Measurements from ENCODE around the gene GLRX2.
A peak's percentile ranks its signal among the peaks of the same experiment; 100 is the strongest.
"Not testable (repeated sequence)": the region's sequence is repeated elsewhere in the genome, so short reads cannot be mapped to it uniquely, and the experiment has no call there.

GLRX2 gene

GRCh38 chr1:193104907-193105820 lies at the start of gene GLRX2:
Gene GLRX2 (minus strand): TSS chr1:193105414. CDS start chr1:193105382, 32 bp downstream.
- peak; percentile 67 for DNase-seq (ENCODE audit: low read depth)

GRCh38 chr1:193144999-193145398 lies 39.8 kb upstream of the GLRX2 start:
- DNase-seq (ENCODE audit: low read depth) = no peak

GRCh38 chr1:193144361-193144938 lies 39.2 kb upstream of the GLRX2 start:
- DNase-seq (ENCODE audit: low read depth) = no peak

- DNase-seq (ENCODE audit: low read depth) = no peak
These were observed 38.1 kb upstream of the GLRX2 start for GRCh38 chr1:193143285-193143684.

- no peak for DNase-seq (ENCODE audit: low read depth)
These were observed 37.2 kb upstream of the GLRX2 start for GRCh38 chr1:193142409-193142808.

GRCh38 chr1:193141804-193142203 lies 36.6 kb upstream of the GLRX2 start:
- DNase-seq (ENCODE audit: low read depth) = no peak

GRCh38 chr1:193140254-193140653 lies 35.0 kb upstream of the GLRX2 start:
- DNase-seq (ENCODE audit: low read depth) = no peak

GRCh38 chr1:193131266-193131860 lies 26.1 kb upstream of the GLRX2 start:
- DNase-seq (ENCODE audit: low read depth) = no peak

GRCh38 chr1:193125369-193125768 lies 20.2 kb upstream of the GLRX2 start:
- DNase-seq (ENCODE audit: low read depth) = no peak

GRCh38 chr1:193123751-193124150 lies 18.5 kb upstream of the GLRX2 start:
- no peak for DNase-seq (ENCODE audit: low read depth)

- DNase-seq (ENCODE audit: low read depth) = peak; percentile 99
These were observed 16.7 kb upstream of the GLRX2 start, which contains the start of gene CDC73 for GRCh38 chr1:193121616-193122593. Gene CDC73 (plus strand): TSS chr1:193122031. CDS start chr1:193122201, 170 bp downstream.

GRCh38 chr1:193120604-193121166 lies 15.5 kb upstream of the GLRX2 start:
- no peak for DNase-seq (ENCODE audit: low read depth)

GRCh38 chr1:193118803-193119730 lies 13.9 kb upstream of the GLRX2 start:
- no peak for DNase-seq (ENCODE audit: low read depth)

GRCh38 chr1:193118194-193118593 lies 13.0 kb upstream of the GLRX2 start:
- no peak for DNase-seq (ENCODE audit: low read depth)

- not testable (repeated sequence) for DNase-seq (ENCODE audit: low read depth)
These were observed 12.0 kb upstream of the GLRX2 start for GRCh38 chr1:193117167-193117566.

- no peak for DNase-seq (ENCODE audit: low read depth)
These were observed 10.5 kb upstream of the GLRX2 start for GRCh38 chr1:193115629-193116227.

- no peak for DNase-seq (ENCODE audit: low read depth)
These were observed 9.4 kb upstream of the GLRX2 start for GRCh38 chr1:193114485-193115095.

GRCh38 chr1:193113992-193114332 lies 8.7 kb upstream of the GLRX2 start:
- no peak for DNase-seq (ENCODE audit: low read depth)

GRCh38 chr1:193113258-193113991 lies 8.2 kb upstream of the GLRX2 start:
- no peak for DNase-seq (ENCODE audit: low read depth)

Measured in stimulated activated CD8-positive, alpha-beta memory T cell treated with anti-CD3 and anti-CD28 coated beads, Interleukin-12 subunit alpha, Interleukin-12 subunit beta, amount 100 ng/mL, for 4 hours (primary cell).